GM12864 (cell line): Measurements from ENCODE around the gene ZBTB47.

ENCODE experiments used
- DNase-seq: peaks from one replicate; pipeline ENCODE4 v3.0.0-alpha.2; 2011; ENCODE audit warnings: low read depth
- H3K4me3 ChIP-seq: 2 replicates; pipeline ENCODE4 v1.5.1; 2011; ENCODE audit warnings: mild to moderate bottlenecking, low read depth, low read length, control low read depth
- CTCF ChIP-seq: IDR thresholded peaks from 2 replicates; pipeline ENCODE4 v1.5.1; 2011; ENCODE audit warnings: low read depth, mild to moderate bottlenecking, moderate library complexity, low read length, control low read depth, inconsistent platforms; ENCODE audit errors: missing control alignments

ZBTB47 gene

GRCh38 chr3:42678447-42678846, 24.9 kb downstream of the ZBTB47 start:
- no peak overlapping the region for H3K4me3 ChIP-seq
- no peak for DNase-seq
- no peak for TF ChIP-seq CTCF

- no peak for DNase-seq
- no peak overlapping the region for H3K4me3 ChIP-seq
- TF ChIP-seq CTCF, result no peak
These were observed 26.8 kb downstream of the ZBTB47 start for GRCh38 chr3:42680271-42680670.

- TF ChIP-seq CTCF, result no peak
These were observed 27.3 kb downstream of the ZBTB47 start for GRCh38 chr3:42680806-42681205.

GRCh38 chr3:42681361-42682038, 28.0 kb downstream of the ZBTB47 start:
- no peak for TF ChIP-seq CTCF
- H3K4me3 ChIP-seq, result no peak overlapping the region
- DNase-seq, result no peak

More at GRCh38 chr3:42680806-42681205, 27.3 kb downstream of the ZBTB47 start:
- DNase-seq, result no peak
- no peak overlapping the region for H3K4me3 ChIP-seq

GRCh38 chr3:42682301-42683070, 29.0 kb downstream of the ZBTB47 start:
- no peak for DNase-seq
- no peak overlapping the region for H3K4me3 ChIP-seq
- no peak for TF ChIP-seq CTCF

GRCh38 chr3:42683875-42684598, 30.5 kb downstream of the ZBTB47 start:
- H3K4me3 ChIP-seq, result no peak overlapping the region
- DNase-seq, result no peak
- no peak for TF ChIP-seq CTCF
